ENCODE measurements around the gene ATG9B.

DNA sequence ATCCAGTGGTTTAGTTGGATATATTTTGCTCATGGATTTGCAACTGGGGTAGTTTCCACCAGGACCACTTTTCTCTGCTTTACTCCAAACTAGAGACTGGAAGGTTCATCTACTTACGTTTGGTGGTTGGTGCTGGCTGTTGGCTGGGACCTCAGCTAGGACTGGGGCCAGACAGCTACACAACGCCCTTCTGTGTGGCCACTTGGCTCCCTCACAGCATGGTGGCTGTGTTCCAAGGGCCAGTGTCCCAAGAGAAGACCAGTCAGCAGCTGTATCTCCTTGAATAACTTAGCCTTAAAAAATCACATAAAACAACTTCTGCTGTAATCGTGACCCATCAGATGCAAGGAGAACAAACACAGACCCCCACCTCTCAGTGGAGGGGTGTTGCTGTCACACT, 41.9 kb downstream of the ATG9B start:
- no peak for TF ChIP-seq CEBPB (tag; IDR thresholded peaks at IDR 0.05)
- TF ChIP-seq, protein P1, sequence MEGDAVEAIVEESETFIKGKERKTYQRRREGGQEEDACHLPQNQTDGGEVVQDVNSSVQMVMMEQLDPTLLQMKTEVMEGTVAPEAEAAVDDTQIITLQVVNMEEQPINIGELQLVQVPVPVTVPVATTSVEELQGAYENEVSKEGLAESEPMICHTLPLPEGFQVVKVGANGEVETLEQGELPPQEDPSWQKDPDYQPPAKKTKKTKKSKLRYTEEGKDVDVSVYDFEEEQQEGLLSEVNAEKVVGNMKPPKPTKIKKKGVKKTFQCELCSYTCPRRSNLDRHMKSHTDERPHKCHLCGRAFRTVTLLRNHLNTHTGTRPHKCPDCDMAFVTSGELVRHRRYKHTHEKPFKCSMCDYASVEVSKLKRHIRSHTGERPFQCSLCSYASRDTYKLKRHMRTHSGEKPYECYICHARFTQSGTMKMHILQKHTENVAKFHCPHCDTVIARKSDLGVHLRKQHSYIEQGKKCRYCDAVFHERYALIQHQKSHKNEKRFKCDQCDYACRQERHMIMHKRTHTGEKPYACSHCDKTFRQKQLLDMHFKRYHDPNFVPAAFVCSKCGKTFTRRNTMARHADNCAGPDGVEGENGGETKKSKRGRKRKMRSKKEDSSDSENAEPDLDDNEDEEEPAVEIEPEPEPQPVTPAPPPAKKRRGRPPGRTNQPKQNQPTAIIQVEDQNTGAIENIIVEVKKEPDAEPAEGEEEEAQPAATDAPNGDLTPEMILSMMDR (IDR thresholded peaks at IDR 0.05 in 2 of 3, conservative IDR thresholded peaks at IDR 0.05 in 1 of 3; ENCODE audit: insufficient read depth in 2 of 3, low read depth in 1 of 3, low read length in 3 of 3): no peak
- no peak for TF ChIP-seq ZC3H8 (IDR thresholded peaks at IDR 0.05)
- no peak for TF ChIP-seq HCFC1 (IDR thresholded peaks at IDR 0.05; ENCODE audit: low read depth, low read length)
- no peak for TF ChIP-seq RAD21 (CRISPR knock-in tag; conservative IDR thresholded peaks at IDR 0.05 in 1 of 2, IDR thresholded peaks at IDR 0.05 in 1 of 2)
- no peak for TF ChIP-seq MEIS2 (IDR thresholded peaks at IDR 0.05; ENCODE audit: partially characterized antibody)
- TF ChIP-seq MCM2 (IDR thresholded peaks at IDR 0.05; ENCODE audit: low read depth): no peak
- TF ChIP-seq POLR2AphosphoS5 (IDR thresholded peaks at IDR 0.05; ENCODE audit: control insufficient read depth, insufficient read depth, low read depth, low read length): no peak
- TF ChIP-seq MYNN (IDR thresholded peaks at IDR 0.05): no peak
- no peak for TF ChIP-seq MYNN (CRISPR knock-in tag; IDR thresholded peaks at IDR 0.05)
- no peak for TF ChIP-seq NR2C2 (CRISPR knock-in tag; IDR thresholded peaks at IDR 0.05)
- TF ChIP-seq NR2C2 (tag; IDR thresholded peaks at IDR 0.05): no peak
- TF ChIP-seq RFX5 (IDR thresholded peaks at IDR 0.05; ENCODE audit: low read depth, low read length): no peak
